ENCODE measurements around the gene CACNG5. TPM values are rescaled to one million over a fixed set of nuclear protein-coding genes. Genes with fewer than 3 reads are reported as not detected.

The CACNG5 gene
- polyA plus RNA-seq, 1 experiment = not detected

DNA sequence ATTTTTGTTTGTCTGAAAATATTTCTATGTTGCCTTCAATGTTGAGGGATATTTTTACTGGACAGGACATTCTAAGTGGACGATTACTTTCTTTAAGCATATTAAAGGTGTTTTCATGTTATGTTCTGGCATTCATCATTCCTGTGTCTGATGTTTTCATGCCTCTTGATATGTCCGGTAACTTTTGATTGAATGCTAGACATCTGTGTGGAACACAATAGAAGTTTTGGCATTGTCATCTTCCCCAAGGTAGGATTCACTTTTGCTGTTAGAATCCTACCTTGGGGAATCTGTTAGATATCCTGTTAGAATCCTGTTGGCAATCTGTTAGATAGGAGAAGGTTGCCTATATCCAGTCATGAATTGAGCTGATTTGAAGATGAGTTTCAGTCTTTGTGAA lies 28.9 kb downstream of the CACNG5 start:
- TF ChIP-seq, protein P1, sequence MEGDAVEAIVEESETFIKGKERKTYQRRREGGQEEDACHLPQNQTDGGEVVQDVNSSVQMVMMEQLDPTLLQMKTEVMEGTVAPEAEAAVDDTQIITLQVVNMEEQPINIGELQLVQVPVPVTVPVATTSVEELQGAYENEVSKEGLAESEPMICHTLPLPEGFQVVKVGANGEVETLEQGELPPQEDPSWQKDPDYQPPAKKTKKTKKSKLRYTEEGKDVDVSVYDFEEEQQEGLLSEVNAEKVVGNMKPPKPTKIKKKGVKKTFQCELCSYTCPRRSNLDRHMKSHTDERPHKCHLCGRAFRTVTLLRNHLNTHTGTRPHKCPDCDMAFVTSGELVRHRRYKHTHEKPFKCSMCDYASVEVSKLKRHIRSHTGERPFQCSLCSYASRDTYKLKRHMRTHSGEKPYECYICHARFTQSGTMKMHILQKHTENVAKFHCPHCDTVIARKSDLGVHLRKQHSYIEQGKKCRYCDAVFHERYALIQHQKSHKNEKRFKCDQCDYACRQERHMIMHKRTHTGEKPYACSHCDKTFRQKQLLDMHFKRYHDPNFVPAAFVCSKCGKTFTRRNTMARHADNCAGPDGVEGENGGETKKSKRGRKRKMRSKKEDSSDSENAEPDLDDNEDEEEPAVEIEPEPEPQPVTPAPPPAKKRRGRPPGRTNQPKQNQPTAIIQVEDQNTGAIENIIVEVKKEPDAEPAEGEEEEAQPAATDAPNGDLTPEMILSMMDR (IDR thresholded peaks at IDR 0.05; ENCODE audit: low read depth, low read length) = no peak
- POLR2A ChIA-PET = no interaction called here
- Histone ChIP-seq H3K27ac (ENCODE audit: low read depth, low read length) (no peak overlapping the region), H3K4me3 (ENCODE audit: low read depth, low read length) (no peak overlapping the region), H3K9me3 (ENCODE audit: control insufficient read depth, insufficient read depth, low read length) (no peaks in the 10 kb centered on the region; the same call in 1 of the 2 replicates), H3K27me3 (ENCODE audit: control insufficient read depth, insufficient read depth, low read length) (peaks cover 14% of the 10 kb centered on the region)
- CTCF ChIA-PET = no interaction called here
- DNase-seq (ENCODE audit: low read depth, low spot score) = no peak

DNA sequence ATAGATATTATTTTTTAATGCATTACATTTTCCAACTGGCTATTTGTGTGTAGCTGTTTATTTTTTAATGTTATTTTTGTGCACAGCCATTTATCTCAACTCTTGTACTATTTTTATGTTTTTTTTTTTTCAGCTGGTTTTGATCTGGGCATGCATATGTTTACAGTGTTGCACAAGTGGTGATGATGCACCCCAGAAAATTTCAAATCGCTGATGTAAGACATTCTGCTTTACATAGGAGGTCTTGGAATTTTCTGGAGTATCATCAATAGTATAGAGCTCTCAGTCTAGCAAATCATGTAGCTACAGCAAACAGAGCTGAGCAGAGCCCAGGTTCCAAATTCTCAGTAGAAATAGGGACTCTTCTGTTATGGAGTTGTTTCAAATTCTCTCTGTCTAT lies 30.2 kb downstream of the CACNG5 start:
- CTCF ChIA-PET = interaction anchor here (0.7 kb wide), 1 partner anchor 46 kb away, joined by 4 read pairs; no protein-coding TSS in a partner anchor
- TF ChIP-seq, protein P1 (IDR thresholded peaks at IDR 0.05; ENCODE audit: low read depth, low read length) = no peak
- no peak for DNase-seq (ENCODE audit: low read depth, low spot score)
- POLR2A ChIA-PET = no interaction called here
- Histone ChIP-seq H3K4me3 (ENCODE audit: low read depth, low read length) (no peak overlapping the region), H3K27ac (ENCODE audit: low read depth, low read length) (no peak overlapping the region), H3K27me3 (ENCODE audit: control insufficient read depth, insufficient read depth, low read length) (peaks cover 14% of the 10 kb centered on the region), H3K9me3 (ENCODE audit: control insufficient read depth, insufficient read depth, low read length) (no peaks in the 10 kb centered on the region; the same call in 1 of the 2 replicates)

DNA sequence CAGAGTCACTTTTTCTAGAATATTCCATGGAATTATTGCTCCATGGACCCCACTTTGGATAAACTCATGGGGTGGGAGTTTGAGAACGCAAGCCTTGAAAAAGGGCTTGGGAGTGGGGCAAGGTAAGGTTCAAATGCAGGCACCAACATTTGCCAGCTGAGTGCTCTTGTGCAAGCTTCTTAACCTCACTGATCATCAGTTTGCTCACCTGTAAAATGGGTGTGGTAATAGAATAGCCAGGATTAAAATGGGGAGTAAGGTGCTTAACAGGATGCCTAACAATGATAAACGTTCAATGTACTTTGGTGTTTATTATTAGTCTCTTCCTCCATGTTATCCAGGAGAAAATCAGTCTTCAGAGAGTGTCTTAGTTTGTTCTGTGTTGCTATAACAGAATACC lies 39.0 kb downstream of the CACNG5 start:
- DNase-seq (ENCODE audit: low read depth, low spot score) = no peak
- TF ChIP-seq, protein P1 (IDR thresholded peaks at IDR 0.05; ENCODE audit: low read depth, low read length) = no peak
- Histone ChIP-seq H3K9me3 (ENCODE audit: control insufficient read depth, insufficient read depth, low read length) (no peaks in the 10 kb centered on the region; the same call in 1 of the 2 replicates), H3K27me3 (ENCODE audit: control insufficient read depth, insufficient read depth, low read length) (peaks cover 22% of the 10 kb centered on the region), H3K4me3 (ENCODE audit: low read depth, low read length) (no peak overlapping the region), H3K27ac (ENCODE audit: low read depth, low read length) (no peak overlapping the region)
- POLR2A ChIA-PET = no interaction called here
- CTCF ChIA-PET = interaction anchor here (0.7 kb wide), 1 partner anchor 333 kb away, joined by 7 read pairs; no protein-coding TSS in a partner anchor

DNA sequence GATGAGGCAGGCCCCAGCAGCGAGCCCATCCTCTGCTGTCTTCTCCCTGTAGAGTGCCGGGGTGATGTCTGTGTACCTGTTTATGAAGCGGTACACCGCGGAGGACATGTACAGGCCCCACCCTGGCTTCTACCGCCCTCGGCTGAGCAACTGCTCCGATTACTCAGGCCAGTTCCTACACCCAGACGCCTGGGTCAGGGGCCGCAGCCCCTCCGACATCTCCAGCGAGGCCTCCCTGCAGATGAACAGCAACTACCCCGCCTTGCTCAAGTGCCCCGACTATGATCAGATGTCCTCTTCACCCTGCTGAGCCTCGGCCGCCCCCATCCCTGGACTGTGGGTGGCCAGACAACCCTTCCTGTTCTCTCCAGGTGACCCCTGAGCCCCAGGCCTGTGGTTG lies 50.0 kb downstream of the CACNG5 start:
- ChIA-PET CTCF (no interaction called here), POLR2A (no interaction called here)
- no peak for DNase-seq (ENCODE audit: low read depth, low spot score)
- TF ChIP-seq, protein P1 (IDR thresholded peaks at IDR 0.05; ENCODE audit: low read depth, low read length) = no peak
- H3K27me3 ChIP-seq (ENCODE audit: control insufficient read depth, insufficient read depth, low read length) = peaks cover 9% of the 10 kb centered on the region
- H3K9me3 ChIP-seq (ENCODE audit: control insufficient read depth, insufficient read depth, low read length) = no peaks in the 10 kb centered on the region; the same call in none of the 2 replicates
- no peak overlapping the region for H3K4me3 ChIP-seq (ENCODE audit: low read depth, low read length)
- no peak overlapping the region for H3K27ac ChIP-seq (ENCODE audit: low read depth, low read length)

DNA sequence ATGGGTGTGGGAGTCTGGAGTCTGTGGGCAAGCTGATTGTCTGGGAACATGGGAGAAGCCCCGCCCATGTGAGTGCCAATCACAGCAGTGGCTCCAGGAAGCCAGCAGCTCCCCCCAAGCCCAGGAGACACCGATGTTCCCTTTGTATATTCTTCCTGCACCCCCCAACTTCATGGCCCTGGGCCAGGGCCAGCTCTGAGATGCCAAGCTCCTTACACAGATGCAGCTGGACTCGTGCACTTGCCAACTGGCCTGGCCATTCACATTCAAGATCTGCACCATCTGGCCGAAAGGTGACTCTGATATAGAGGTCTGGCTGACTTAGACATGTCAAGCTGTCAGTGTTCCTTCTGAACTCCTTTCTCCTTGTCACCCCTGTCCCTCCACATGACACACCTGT lies 50.5 kb downstream of the CACNG5 start:
- no peak overlapping the region for H3K27ac ChIP-seq (ENCODE audit: low read depth, low read length)
- H3K27me3 ChIP-seq (ENCODE audit: control insufficient read depth, insufficient read depth, low read length) = peaks cover 9% of the 10 kb centered on the region
- H3K9me3 ChIP-seq (ENCODE audit: control insufficient read depth, insufficient read depth, low read length) = no peaks in the 10 kb centered on the region; the same call in 1 of the 2 replicates
- TF ChIP-seq, protein P1 (IDR thresholded peaks at IDR 0.05; ENCODE audit: low read depth, low read length) = no peak
- H3K4me3 ChIP-seq (ENCODE audit: low read depth, low read length) = no peak overlapping the region
- ChIA-PET POLR2A (no interaction called here), CTCF (no interaction called here)
- DNase-seq (ENCODE audit: low read depth, low spot score) = no peak
